ENCODE results near the gene SLC36A2. TPM values are rescaled to one million over a fixed set of nuclear protein-coding genes. Genes with fewer than 3 reads are reported as not detected.
"Not testable (repeated sequence)": the region's sequence is repeated elsewhere in the genome, so short reads cannot be mapped to it uniquely, and the experiment has no call there.

The SLC36A2 gene
- total RNA-seq, 1 donor = not detected

DNA sequence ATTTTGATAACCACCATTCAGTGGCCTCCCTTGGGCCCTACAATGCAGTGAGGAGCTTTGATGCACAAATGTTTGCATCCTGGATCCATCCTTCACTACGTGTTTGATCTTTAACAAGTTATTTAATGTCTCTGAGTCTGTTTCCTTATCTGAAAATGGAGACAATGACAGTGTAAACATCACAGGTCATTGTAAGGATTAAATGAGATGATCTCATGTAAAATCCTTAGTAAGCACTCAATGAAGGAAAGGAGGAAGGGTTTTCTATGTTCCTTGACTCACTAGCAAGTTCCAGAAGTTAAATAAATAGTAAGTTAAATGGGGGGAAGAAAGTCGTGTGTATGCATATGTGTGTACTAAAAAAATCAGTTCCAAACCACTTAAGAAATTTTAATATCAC lies 34.0 kb downstream of the SLC36A2 start:
- no peaks in the 10 kb centered on the region for H3K4me1 ChIP-seq (ENCODE audit: insufficient read depth, low read length)
- H3K9me3 ChIP-seq (ENCODE audit: low read depth, low read length) = no peaks in the 10 kb centered on the region
- no peak overlapping the region for H3K4me3 ChIP-seq (ENCODE audit: insufficient read depth, low read length)
- no peaks in the 10 kb centered on the region for H3K36me3 ChIP-seq (ENCODE audit: insufficient read depth, low read length)
- DNase-seq (ENCODE audit: insufficient read length, low spot score, missing footprints) = no peak
- H3K27ac ChIP-seq (ENCODE audit: low read depth, low read length) = no peak overlapping the region
- no peaks in the 10 kb centered on the region for H4K20me1 ChIP-seq (ENCODE audit: insufficient read depth, low read length)
- H2AFZ ChIP-seq (ENCODE audit: low read length) = no peak overlapping the region
- H3K79me2 ChIP-seq (ENCODE audit: insufficient read depth, low read length) = no peaks in the 10 kb centered on the region
- H3K27me3 ChIP-seq (ENCODE audit: insufficient read depth, low read length) = no peaks in the 10 kb centered on the region
- TF ChIP-seq, protein P1, sequence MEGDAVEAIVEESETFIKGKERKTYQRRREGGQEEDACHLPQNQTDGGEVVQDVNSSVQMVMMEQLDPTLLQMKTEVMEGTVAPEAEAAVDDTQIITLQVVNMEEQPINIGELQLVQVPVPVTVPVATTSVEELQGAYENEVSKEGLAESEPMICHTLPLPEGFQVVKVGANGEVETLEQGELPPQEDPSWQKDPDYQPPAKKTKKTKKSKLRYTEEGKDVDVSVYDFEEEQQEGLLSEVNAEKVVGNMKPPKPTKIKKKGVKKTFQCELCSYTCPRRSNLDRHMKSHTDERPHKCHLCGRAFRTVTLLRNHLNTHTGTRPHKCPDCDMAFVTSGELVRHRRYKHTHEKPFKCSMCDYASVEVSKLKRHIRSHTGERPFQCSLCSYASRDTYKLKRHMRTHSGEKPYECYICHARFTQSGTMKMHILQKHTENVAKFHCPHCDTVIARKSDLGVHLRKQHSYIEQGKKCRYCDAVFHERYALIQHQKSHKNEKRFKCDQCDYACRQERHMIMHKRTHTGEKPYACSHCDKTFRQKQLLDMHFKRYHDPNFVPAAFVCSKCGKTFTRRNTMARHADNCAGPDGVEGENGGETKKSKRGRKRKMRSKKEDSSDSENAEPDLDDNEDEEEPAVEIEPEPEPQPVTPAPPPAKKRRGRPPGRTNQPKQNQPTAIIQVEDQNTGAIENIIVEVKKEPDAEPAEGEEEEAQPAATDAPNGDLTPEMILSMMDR (IDR thresholded peaks at IDR 0.05; ENCODE audit: extremely low read depth, low read depth, low read length) = no peak
- H3K4me2 ChIP-seq (ENCODE audit: insufficient read depth, low read length) = no peak overlapping the region

DNA sequence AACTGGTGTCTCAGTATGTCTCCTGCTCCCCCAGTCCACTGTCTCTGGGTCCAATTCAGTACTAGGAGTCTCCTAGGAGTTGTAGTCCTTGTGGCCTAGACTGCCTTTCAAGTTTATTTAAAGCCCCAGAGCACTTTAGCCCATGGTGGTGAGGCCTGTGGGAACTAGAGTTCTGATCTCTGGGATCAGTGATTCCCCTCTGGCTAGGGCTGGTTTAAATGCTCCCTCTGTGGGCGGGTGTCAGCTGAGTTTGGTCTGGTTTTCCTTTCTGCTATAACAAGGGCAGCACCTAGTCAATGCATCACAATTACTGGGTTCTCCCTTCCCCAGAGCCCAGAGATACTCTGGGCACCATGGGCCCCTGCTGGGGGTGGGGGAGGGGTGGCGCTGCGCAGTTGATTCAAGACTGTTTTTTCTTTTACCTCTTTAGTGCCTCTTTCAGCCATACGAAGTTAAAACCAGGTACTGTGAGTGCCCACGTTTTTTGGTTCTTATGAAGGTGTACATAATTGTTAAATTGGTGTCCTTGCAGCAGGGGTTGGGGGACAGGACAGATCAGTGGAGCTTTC lies 34.5 kb downstream of the SLC36A2 start:
- no peaks in the 10 kb centered on the region for H3K4me1 ChIP-seq (ENCODE audit: insufficient read depth, low read length)
- H3K36me3 ChIP-seq (ENCODE audit: insufficient read depth, low read length) = no peaks in the 10 kb centered on the region

DNA sequence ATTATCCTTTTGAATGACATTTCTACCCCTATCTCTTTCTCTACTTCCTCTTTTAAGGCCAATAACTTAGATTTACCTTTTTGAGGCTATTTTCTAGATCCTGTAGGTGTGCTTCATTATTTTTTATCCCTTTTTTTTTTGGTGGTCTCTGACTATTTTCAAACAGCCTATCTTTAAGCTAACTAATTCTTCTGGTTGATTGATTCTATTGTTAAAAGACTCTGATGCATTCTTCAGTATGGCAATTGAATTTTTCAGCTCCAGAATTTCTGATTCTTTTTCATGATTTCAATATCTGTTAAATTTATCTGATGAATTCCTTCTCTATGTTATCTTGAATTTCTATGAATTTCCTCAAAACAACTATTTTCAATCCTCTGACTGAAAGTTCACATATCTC lies 36.4 kb downstream of the SLC36A2 start:
- Histone ChIP-seq H3K4me1 (ENCODE audit: insufficient read depth, low read length) (no peaks in the 10 kb centered on the region), H3K79me2 (ENCODE audit: insufficient read depth, low read length) (no peaks in the 10 kb centered on the region), H2AFZ (ENCODE audit: low read length) (no peak overlapping the region), H4K20me1 (ENCODE audit: insufficient read depth, low read length) (no peaks in the 10 kb centered on the region), H3K4me3 (ENCODE audit: insufficient read depth, low read length) (no peak overlapping the region), H3K36me3 (ENCODE audit: insufficient read depth, low read length) (no peaks in the 10 kb centered on the region), H3K27ac (ENCODE audit: low read depth, low read length) (no peak overlapping the region), H3K27me3 (ENCODE audit: insufficient read depth, low read length) (no peaks in the 10 kb centered on the region), H3K4me2 (ENCODE audit: insufficient read depth, low read length) (no peak overlapping the region), H3K9me3 (ENCODE audit: low read depth, low read length) (no peaks in the 10 kb centered on the region)
- TF ChIP-seq, protein P1 (IDR thresholded peaks at IDR 0.05; ENCODE audit: extremely low read depth, low read depth, low read length) = no peak
- no peak for DNase-seq (ENCODE audit: insufficient read length, low spot score, missing footprints)

More for the DNA sequence above, 34.5 kb downstream of the SLC36A2 start:
- TF ChIP-seq, protein P1 (IDR thresholded peaks at IDR 0.05; ENCODE audit: extremely low read depth, low read depth, low read length) = no peak
- no peak overlapping the region for H3K4me3 ChIP-seq (ENCODE audit: insufficient read depth, low read length)
- H4K20me1 ChIP-seq (ENCODE audit: insufficient read depth, low read length) = no peaks in the 10 kb centered on the region
- no peaks in the 10 kb centered on the region for H3K79me2 ChIP-seq (ENCODE audit: insufficient read depth, low read length)
- DNase-seq (ENCODE audit: insufficient read length, low spot score, missing footprints) = no peak
- no peak overlapping the region for H3K4me2 ChIP-seq (ENCODE audit: insufficient read depth, low read length)
- no peaks in the 10 kb centered on the region for H3K9me3 ChIP-seq (ENCODE audit: low read depth, low read length)
- no peak overlapping the region for H3K27ac ChIP-seq (ENCODE audit: low read depth, low read length)
- H2AFZ ChIP-seq (ENCODE audit: low read length) = no peak overlapping the region
- no peaks in the 10 kb centered on the region for H3K27me3 ChIP-seq (ENCODE audit: insufficient read depth, low read length)

DNA sequence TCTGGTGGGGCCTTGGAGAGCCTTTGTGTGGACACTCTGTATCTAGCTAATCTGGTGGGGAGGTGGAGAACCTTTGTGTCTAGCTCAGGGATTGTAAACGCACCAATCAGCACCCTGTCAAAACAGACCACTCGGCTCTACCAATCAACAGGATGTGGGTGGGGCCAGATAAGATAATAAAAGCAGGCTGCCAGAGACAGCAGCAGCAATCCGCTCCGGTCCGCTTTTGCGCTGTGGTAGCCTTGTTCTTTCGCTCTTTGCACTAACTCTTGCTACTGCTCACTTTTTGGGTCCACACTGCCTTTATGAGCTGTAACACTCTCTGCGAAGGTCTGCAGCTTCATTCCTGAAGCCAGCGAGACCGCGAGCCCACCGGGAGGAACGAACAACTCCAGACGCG lies 37.5 kb downstream of the SLC36A2 start:
- not testable (repeated sequence) for H2AFZ ChIP-seq (ENCODE audit: low read length); H3K4me2 ChIP-seq (ENCODE audit: insufficient read depth, low read length); H3K27me3 ChIP-seq (ENCODE audit: insufficient read depth, low read length); H3K4me1 ChIP-seq (ENCODE audit: insufficient read depth, low read length); DNase-seq (ENCODE audit: insufficient read length, low spot score, missing footprints); H3K79me2 ChIP-seq (ENCODE audit: insufficient read depth, low read length); H3K4me3 ChIP-seq (ENCODE audit: insufficient read depth, low read length); H4K20me1 ChIP-seq (ENCODE audit: insufficient read depth, low read length); H3K9me3 ChIP-seq (ENCODE audit: low read depth, low read length); H3K27ac ChIP-seq (ENCODE audit: low read depth, low read length); H3K36me3 ChIP-seq (ENCODE audit: insufficient read depth, low read length)

DNA sequence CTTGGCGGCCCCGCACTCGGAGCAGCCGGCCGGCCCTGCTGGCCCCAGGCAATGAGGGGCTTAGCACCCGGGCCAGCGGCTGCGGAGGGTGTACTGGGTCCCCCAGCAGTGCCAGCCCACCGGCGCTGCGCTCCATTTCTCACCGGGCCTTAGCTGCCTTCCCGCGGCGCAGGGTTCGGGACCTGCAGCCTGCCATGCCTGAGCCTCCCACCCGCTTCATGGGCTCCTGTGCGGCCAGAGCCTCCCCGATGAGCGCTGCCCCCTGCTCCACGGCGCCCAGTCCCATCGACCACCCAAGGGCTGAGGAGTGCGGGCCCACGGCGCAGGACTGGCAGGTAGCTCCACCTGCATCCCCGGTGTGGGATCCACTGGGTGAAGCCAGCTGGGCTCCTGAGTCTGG lies 38.1 kb downstream of the SLC36A2 start:
- not testable (repeated sequence) for H3K27ac ChIP-seq (ENCODE audit: low read depth, low read length); DNase-seq (ENCODE audit: insufficient read length, low spot score, missing footprints); H3K4me1 ChIP-seq (ENCODE audit: insufficient read depth, low read length); H3K9me3 ChIP-seq (ENCODE audit: low read depth, low read length); H3K4me2 ChIP-seq (ENCODE audit: insufficient read depth, low read length); H2AFZ ChIP-seq (ENCODE audit: low read length); H3K27me3 ChIP-seq (ENCODE audit: insufficient read depth, low read length); H3K4me3 ChIP-seq (ENCODE audit: insufficient read depth, low read length); H3K36me3 ChIP-seq (ENCODE audit: insufficient read depth, low read length); H3K79me2 ChIP-seq (ENCODE audit: insufficient read depth, low read length); H4K20me1 ChIP-seq (ENCODE audit: insufficient read depth, low read length)
